ENCODE measurements around the gene UPP1. TPM values are rescaled to one million over a fixed set of nuclear protein-coding genes. Genes with fewer than 3 reads are reported as not detected.

Gene UPP1
- total and polyA plus RNA-seq, 2 of the 13 experiments (the other 11 are each of a cell fraction or from before 2014, with no cell fraction given): 5.7 to 9.8 TPM

GRCh38 chr7:48084727-48085432 lies 4.2 kb upstream of the UPP1 start (continued):
- TF ChIP-seq AHDC1 (CRISPR knock-in tag; IDR thresholded peaks at IDR 0.05; ENCODE audit: borderline replicate concordance): peak; percentile 50; the same call in 1 of the 2 replicates
- TF ChIP-seq ARID5B (CRISPR knock-in tag; IDR thresholded peaks at IDR 0.05): peak; percentile 41
- TF ChIP-seq ZNF703 (CRISPR knock-in tag; IDR thresholded peaks at IDR 0.05; ENCODE audit: borderline replicate concordance): no peak
- no peak for TF ChIP-seq ZNF441 (CRISPR knock-in tag; IDR thresholded peaks at IDR 0.05; ENCODE audit: borderline replicate concordance)
- no peak for TF ChIP-seq ARHGAP35 (CRISPR knock-in tag; IDR thresholded peaks at IDR 0.05; ENCODE audit: borderline replicate concordance)
- no peak for TF ChIP-seq THYN1 (CRISPR knock-in tag; IDR thresholded peaks at IDR 0.05; ENCODE audit: borderline replicate concordance, low read depth)
- TF ChIP-seq FOSL2 (CRISPR knock-in tag; IDR thresholded peaks at IDR 0.05): peak; percentile 94
- TF ChIP-seq ATF5 (CRISPR knock-in tag; IDR thresholded peaks at IDR 0.05; ENCODE audit: low read depth): no peak
- 0 out of 2 replicates have a peak, but pooled peaks have one; percentile 12 for TF ChIP-seq GATAD1 (CRISPR knock-in tag; IDR thresholded peaks at IDR 0.05)
- peak; percentile 34; the same call in 1 of the 2 replicates for TF ChIP-seq ATF3 (CRISPR knock-in tag; IDR thresholded peaks at IDR 0.05)
- TF ChIP-seq JUNB (CRISPR knock-in tag; IDR thresholded peaks at IDR 0.05; ENCODE audit: borderline replicate concordance): 0 out of 2 replicates have a peak, but pooled peaks have one; percentile 23
- peak; percentile 38; the same call in 1 of the 2 replicates for TF ChIP-seq RXRB (CRISPR knock-in tag; IDR thresholded peaks at IDR 0.05; ENCODE audit: borderline replicate concordance)

Data from HepG2 (cell line).